ENCODE results near the gene SPRR1A.

GRCh38 chr1:152996633-152997400 is 12.9 kb downstream of the SPRR1A start:
- TF ChIP-seq CTCF (conservative IDR thresholded peaks at IDR 0.05; ENCODE audit: low read depth, low read length) (no peak), POLR2A (IDR thresholded peaks at IDR 0.05; ENCODE audit: low read depth, low read length) (no peak), RCOR1 (IDR thresholded peaks at IDR 0.05; ENCODE audit: insufficient replicate concordance, low read length) (no peak), CEBPB (IDR thresholded peaks at IDR 0.05; ENCODE audit: low read depth, low read length) (no peak), FOS (IDR thresholded peaks at IDR 0.05; ENCODE audit: low read depth, low read length) (no peak)
